ENCODE data around the gene S100A12. TPM values are rescaled to one million over a fixed set of nuclear protein-coding genes. Genes with fewer than 3 reads are reported as not detected.

S100A12 gene
- total and polyA plus RNA-seq, 7 experiments from 2014 or later = 22.0 to 179 TPM; not detected in 5

DNA sequence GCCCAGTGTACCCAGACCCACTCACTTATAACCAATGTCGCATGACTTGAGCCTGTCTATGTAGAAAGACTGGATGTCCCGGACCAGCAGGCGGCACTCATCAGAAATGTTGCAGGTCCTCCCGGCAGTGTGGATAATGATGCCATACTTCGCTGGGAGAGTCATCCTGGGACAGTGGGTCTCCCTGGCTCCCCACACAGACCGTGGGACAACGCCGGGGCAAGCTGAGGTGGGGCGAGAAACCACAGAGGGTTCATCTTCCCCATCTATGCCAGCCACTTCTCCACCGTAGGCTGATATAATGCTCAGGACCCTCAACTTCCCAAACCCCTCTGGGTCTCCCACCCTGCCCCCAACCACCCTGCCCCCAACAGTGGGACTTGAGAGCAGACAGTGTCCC, 35.1 kb downstream of the S100A12 start:
- Histone ChIP-seq H3K27ac (ENCODE audit: low read depth, low read length) (no peak overlapping the region), H3K4me3 (ENCODE audit: low read length) (no peak overlapping the region), H3K4me1 (ENCODE audit: control insufficient read depth in 2 of 2, insufficient read depth in 2 of 2, low read length in 2 of 2) (peaks cover 2 to 30% of the 10 kb centered on the region in 2 donors), H3K9me3 (ENCODE audit: control insufficient read depth in 2 of 3, low read length in 3 of 3) (no peaks in the 10 kb centered on the region), H3K27me3 (ENCODE audit: control insufficient read depth in 2 of 2, insufficient read depth in 2 of 2, low read length in 2 of 2) (no peaks in the 10 kb centered on the region), H3K36me3 (ENCODE audit: control insufficient read depth in 2 of 3, insufficient read depth in 3 of 3, low read length in 3 of 3) (no peaks in the 10 kb centered on the region)
- Mint-ChIP-seq H3K4me1 (peaks cover 20 to 55% (median 46%) of the 10 kb centered on the region in 7 donors), H3K27me3 (peaks cover 7 to 29% (median 25%) of the 10 kb centered on the region in 5 donors), H3K4me3 (peak overlapping the region in 3 of 10 donors; percentile 32 to 62 (median 53)), H3K9me3 (peaks cover 0 to 7% (median 0%) of the 10 kb centered on the region in 11 donors), H3K36me3 (no peaks in the 10 kb centered on the region), H3K27ac (peak overlapping the region in 1 of 9 donors; percentile 32)
- CTCF ChIA-PET = no interaction called here
- DNase-seq (no peak), ATAC-seq (no peak)
- intact Hi-C loops (cut with micrococcal nuclease) = no loop called here
- POLR2A ChIA-PET = no interaction called here

DNA sequence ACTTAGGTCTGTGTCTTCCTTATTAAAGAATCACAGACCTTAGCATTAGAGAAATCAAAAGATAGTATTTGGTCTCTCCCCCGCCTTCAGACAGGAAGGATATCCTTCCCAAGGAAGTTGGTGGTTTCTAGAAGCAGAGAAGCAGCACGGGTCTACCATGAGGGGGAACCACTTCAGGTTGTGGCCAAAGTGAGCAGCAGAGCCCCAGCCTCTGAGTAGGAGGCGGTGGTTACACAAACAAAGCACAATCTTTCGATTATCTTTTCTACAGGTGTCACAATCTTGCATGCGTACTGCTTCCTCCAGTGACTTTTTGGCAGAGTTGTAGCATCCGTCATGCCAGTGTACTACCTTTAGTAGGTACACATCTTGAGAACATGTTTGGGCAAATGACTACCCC, 35.6 kb downstream of the S100A12 start:
- Mint-ChIP-seq H3K9me3 (peaks cover 0 to 7% (median 0%) of the 10 kb centered on the region in 11 donors), H3K27ac (peak overlapping the region in 5 of 9 donors; percentile 12 to 52 (median 32)), H3K4me1 (peaks cover 20 to 50% (median 40%) of the 10 kb centered on the region in 7 donors), H3K36me3 (no peaks in the 10 kb centered on the region), H3K27me3 (peaks cover 7 to 30% (median 26%) of the 10 kb centered on the region in 5 donors), H3K4me3 (peak overlapping the region in 8 of 10 donors; percentile 7 to 63 (median 44))
- no peaks in the 10 kb centered on the region for H3K36me3 ChIP-seq (ENCODE audit: control insufficient read depth in 2 of 3, insufficient read depth in 3 of 3, low read length in 3 of 3)
- H3K27me3 ChIP-seq (ENCODE audit: control insufficient read depth in 2 of 2, insufficient read depth in 2 of 2, low read length in 2 of 2) = no peaks in the 10 kb centered on the region
- no peak for ATAC-seq
- H3K27ac ChIP-seq (ENCODE audit: low read depth, low read length) = no peak overlapping the region
- intact Hi-C loops (cut with micrococcal nuclease) = loop anchor here in 1 of 2 donors (10.0 kb wide), 1 partner anchor 235 kb away; no protein-coding TSS in a partner anchor
- ChIA-PET POLR2A (no interaction called here), CTCF (no interaction called here)
- H3K9me3 ChIP-seq (ENCODE audit: control insufficient read depth in 2 of 3, low read length in 3 of 3) = no peaks in the 10 kb centered on the region
- peaks cover 0 to 24% of the 10 kb centered on the region in 2 donors for H3K4me1 ChIP-seq (ENCODE audit: control insufficient read depth in 2 of 2, insufficient read depth in 2 of 2, low read length in 2 of 2)
- H3K4me3 ChIP-seq (ENCODE audit: low read length) = no peak overlapping the region
- DNase-seq = peak in 1 of 9 donors; percentile 22

DNA sequence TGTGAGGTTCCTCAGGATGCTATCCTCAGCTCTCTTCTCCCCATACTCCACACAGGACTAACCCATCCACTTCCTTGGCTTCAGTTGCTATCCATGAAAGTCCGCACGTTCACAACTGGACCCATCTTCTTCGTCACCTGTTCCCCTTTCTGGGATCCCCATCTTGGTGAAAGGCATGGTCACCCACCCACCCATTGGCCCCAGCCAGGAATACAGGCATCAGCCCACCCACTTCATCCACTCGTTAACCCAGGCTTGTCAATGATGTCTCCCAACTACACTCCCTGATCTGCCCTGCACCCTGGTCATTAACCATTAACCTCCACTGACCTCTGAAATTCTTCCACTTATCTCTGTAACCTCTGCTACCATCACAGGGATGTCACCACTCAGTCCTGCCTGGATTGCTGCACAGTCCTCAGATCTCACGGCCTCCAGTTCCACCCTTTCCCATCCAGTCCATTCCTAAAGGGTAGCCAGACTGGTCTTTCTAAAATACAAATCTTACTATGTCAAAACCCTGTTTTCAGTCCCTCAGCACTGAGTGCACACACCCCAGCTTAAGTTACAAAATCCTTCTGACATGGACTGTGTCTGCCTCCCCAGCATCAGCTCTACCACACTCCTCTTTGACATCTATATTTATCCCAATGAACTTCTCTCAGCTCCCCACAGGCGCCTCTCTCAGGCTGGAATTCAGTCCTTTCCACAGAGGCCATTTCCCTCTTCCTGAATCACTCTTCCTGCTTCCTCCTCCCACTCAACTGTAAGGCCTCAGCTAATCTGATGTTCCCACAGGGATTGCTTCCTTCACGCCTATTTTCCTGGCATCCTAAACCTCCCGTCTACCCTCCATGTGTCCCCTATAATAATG, 37.2 kb downstream of the S100A12 start:
- Histone ChIP-seq H3K4me3 (ENCODE audit: low read length) (no peak overlapping the region), H3K4me1 (ENCODE audit: control insufficient read depth in 2 of 2, insufficient read depth in 2 of 2, low read length in 2 of 2) (peaks cover 0 to 11% of the 10 kb centered on the region in 2 donors), H3K27ac (ENCODE audit: low read depth, low read length) (no peak overlapping the region), H3K9me3 (ENCODE audit: control insufficient read depth in 2 of 3, low read length in 3 of 3) (no peaks in the 10 kb centered on the region), H3K27me3 (ENCODE audit: control insufficient read depth in 2 of 2, insufficient read depth in 2 of 2, low read length in 2 of 2) (no peaks in the 10 kb centered on the region), H3K36me3 (ENCODE audit: control insufficient read depth in 2 of 3, insufficient read depth in 3 of 3, low read length in 3 of 3) (no peaks in the 10 kb centered on the region)
- peaks cover 10 to 36% (median 27%) of the 10 kb centered on the region in 7 donors for H3K4me1 Mint-ChIP-seq
- ATAC-seq (no peak), DNase-seq (no peak)
- intact Hi-C loops (cut with micrococcal nuclease) = loop anchor here in 1 of 2 donors (10.0 kb wide), 1 partner anchor 237 kb away; no protein-coding TSS in a partner anchor
- H3K4me3 Mint-ChIP-seq = no peak overlapping the region
- peak overlapping the region in 2 of 9 donors; percentile 9 to 77 for H3K27ac Mint-ChIP-seq
- ChIA-PET CTCF (no interaction called here), POLR2A (interaction anchor here (0.6 kb wide), 1 partner anchor 196 kb away, joined by 3 read pairs; no protein-coding TSS in a partner anchor)
- no peaks in the 10 kb centered on the region for H3K36me3 Mint-ChIP-seq
- peaks cover 0 to 7% (median 0%) of the 10 kb centered on the region in 11 donors for H3K9me3 Mint-ChIP-seq
- H3K27me3 Mint-ChIP-seq = peaks cover 6 to 36% (median 18%) of the 10 kb centered on the region in 5 donors

DNA sequence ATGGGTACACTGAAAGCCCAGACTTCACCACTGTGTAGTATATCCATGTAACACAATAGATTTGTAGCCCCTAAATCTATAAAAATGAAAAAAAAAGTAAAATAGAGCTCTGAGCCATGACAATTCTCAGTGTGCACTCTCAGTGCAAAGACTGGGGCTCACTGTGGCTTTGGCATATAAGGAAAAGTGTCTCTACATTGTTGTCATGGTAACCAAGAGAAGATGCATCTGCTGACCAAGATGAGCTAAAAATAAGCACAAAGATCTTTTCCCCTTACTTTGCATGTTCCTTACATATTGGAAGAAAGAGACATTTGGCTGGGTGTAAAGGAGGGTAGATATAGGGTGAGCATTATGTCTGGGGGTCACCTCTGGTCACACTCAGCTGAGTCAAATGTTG, 38.8 kb downstream of the S100A12 start:
- H3K27me3 Mint-ChIP-seq = peaks cover 0 to 39% (median 6%) of the 10 kb centered on the region in 5 donors
- ChIA-PET POLR2A (no interaction called here), CTCF (interaction anchor here (0.9 kb wide), 1 partner anchor 17 kb away, joined by 4 read pairs; no protein-coding TSS in a partner anchor)
- H3K4me3 ChIP-seq (ENCODE audit: low read length) = no peak overlapping the region
- DNase-seq (no peak), ATAC-seq (no peak)
- H3K4me1 ChIP-seq (ENCODE audit: control insufficient read depth in 2 of 2, insufficient read depth in 2 of 2, low read length in 2 of 2) = peaks cover 0 to 10% of the 10 kb centered on the region in 2 donors
- intact Hi-C loops (cut with micrococcal nuclease) = loop anchor here in 1 of 2 donors (10.0 kb wide), 1 partner anchor 238 kb away; no protein-coding TSS in a partner anchor
- no peak overlapping the region for H3K27ac ChIP-seq (ENCODE audit: low read depth, low read length)
- H3K4me1 Mint-ChIP-seq = peaks cover 10 to 27% (median 26%) of the 10 kb centered on the region in 7 donors
- no peaks in the 10 kb centered on the region for H3K36me3 ChIP-seq (ENCODE audit: control insufficient read depth in 2 of 3, insufficient read depth in 3 of 3, low read length in 3 of 3)
- H3K36me3 Mint-ChIP-seq = peaks cover 0 to 11% (median 0%) of the 10 kb centered on the region in 5 donors
- peaks cover 0 to 17% (median 6%) of the 10 kb centered on the region in 11 donors for H3K9me3 Mint-ChIP-seq
- H3K9me3 ChIP-seq (ENCODE audit: control insufficient read depth in 2 of 3, low read length in 3 of 3) = peaks cover 0 to 4% (median 0%) of the 10 kb centered on the region in 3 experiments
- no peak overlapping the region for H3K27ac Mint-ChIP-seq
- H3K4me3 Mint-ChIP-seq = no peak overlapping the region
- H3K27me3 ChIP-seq (ENCODE audit: control insufficient read depth in 2 of 2, insufficient read depth in 2 of 2, low read length in 2 of 2) = no peaks in the 10 kb centered on the region

DNA sequence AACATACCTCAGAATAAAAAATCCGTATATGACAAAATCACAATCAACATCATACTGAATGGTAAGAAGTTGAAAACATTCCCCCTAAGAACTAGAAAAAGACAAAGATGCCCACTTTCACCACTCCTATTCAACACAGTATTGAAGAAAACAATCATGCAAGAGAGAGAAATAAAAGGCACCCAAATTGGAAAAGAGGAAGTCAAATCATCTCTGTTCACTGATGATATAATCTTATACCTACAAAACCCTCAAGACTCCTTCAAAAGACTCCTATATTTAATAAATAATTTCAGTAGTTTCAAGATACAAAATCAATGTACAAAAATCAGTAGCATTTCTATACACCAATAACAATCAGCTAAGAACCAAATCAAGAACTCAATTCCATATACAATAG, 41.5 kb downstream of the S100A12 start:
- Histone ChIP-seq H3K4me3 (ENCODE audit: low read length) (no peak overlapping the region), H3K27ac (ENCODE audit: low read depth, low read length) (no peak overlapping the region), H3K27me3 (ENCODE audit: control insufficient read depth in 2 of 2, insufficient read depth in 2 of 2, low read length in 2 of 2) (no peaks in the 10 kb centered on the region), H3K4me1 (ENCODE audit: control insufficient read depth in 2 of 2, insufficient read depth in 2 of 2, low read length in 2 of 2) (no peaks in the 10 kb centered on the region), H3K9me3 (ENCODE audit: control insufficient read depth in 2 of 3, low read length in 3 of 3) (peaks cover 0 to 14% (median 0%) of the 10 kb centered on the region in 3 experiments), H3K36me3 (ENCODE audit: control insufficient read depth in 2 of 3, insufficient read depth in 3 of 3, low read length in 3 of 3) (no peaks in the 10 kb centered on the region)
- Mint-ChIP-seq H3K27ac (no peak overlapping the region), H3K36me3 (peaks cover 0 to 11% (median 4%) of the 10 kb centered on the region in 5 donors), H3K4me1 (peaks cover 0 to 12% (median 4%) of the 10 kb centered on the region in 7 donors), H3K9me3 (peaks cover 4 to 39% (median 17%) of the 10 kb centered on the region in 11 donors), H3K27me3 (peaks cover 0 to 41% (median 5%) of the 10 kb centered on the region in 5 donors), H3K4me3 (no peak overlapping the region)
- DNase-seq = no peak
- intact Hi-C loops (cut with micrococcal nuclease) = loop anchor here in 1 of 2 donors (10.0 kb wide), 1 partner anchor 241 kb away; no protein-coding TSS in a partner anchor
- ATAC-seq = no peak
- ChIA-PET POLR2A (no interaction called here), CTCF (no interaction called here)

DNA sequence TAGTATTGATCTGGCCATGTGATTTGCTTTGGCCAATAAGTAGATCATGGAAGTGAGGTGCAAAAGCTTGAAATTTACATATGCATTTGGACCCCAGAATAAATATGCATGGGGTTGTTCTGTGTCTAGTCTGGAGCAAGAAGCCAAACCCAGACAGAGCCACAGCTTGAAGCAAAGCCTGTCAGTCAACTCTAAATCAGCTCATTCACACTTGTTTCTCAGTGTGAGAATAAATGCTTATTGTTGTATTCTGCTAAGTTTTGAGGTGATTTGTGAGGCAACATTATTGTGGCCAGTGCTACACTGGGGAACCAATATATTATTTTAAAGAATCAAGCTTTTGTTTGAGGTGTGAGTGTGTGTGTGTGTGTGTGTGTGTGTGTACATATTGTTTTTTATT, 50.5 kb downstream of the S100A12 start:
- no peak for DNase-seq
- Mint-ChIP-seq H3K27ac (no peak overlapping the region), H3K27me3 (peaks cover 9 to 43% (median 18%) of the 10 kb centered on the region in 5 donors), H3K4me1 (no peaks in the 10 kb centered on the region), H3K4me3 (no peak overlapping the region), H3K9me3 (peaks cover 0 to 77% (median 39%) of the 10 kb centered on the region in 11 donors), H3K36me3 (peaks cover 0 to 12% (median 4%) of the 10 kb centered on the region in 5 donors)
- intact Hi-C loops (cut with micrococcal nuclease) = no loop called here
- no peak overlapping the region for H3K27ac ChIP-seq (ENCODE audit: low read depth, low read length)
- no peaks in the 10 kb centered on the region for H3K4me1 ChIP-seq (ENCODE audit: control insufficient read depth in 2 of 2, insufficient read depth in 2 of 2, low read length in 2 of 2)
- POLR2A ChIA-PET = no interaction called here
- peaks cover 0 to 8% (median 4%) of the 10 kb centered on the region in 3 experiments for H3K9me3 ChIP-seq (ENCODE audit: control insufficient read depth in 2 of 3, low read length in 3 of 3)
- CTCF ChIA-PET = interaction anchor here (0.6 kb wide), 1 partner anchor 125 kb away, joined by 4 read pairs; no protein-coding TSS in a partner anchor
- H3K27me3 ChIP-seq (ENCODE audit: control insufficient read depth in 2 of 2, insufficient read depth in 2 of 2, low read length in 2 of 2) = no peaks in the 10 kb centered on the region
- no peak overlapping the region for H3K4me3 ChIP-seq (ENCODE audit: low read length)
- no peaks in the 10 kb centered on the region for H3K36me3 ChIP-seq (ENCODE audit: control insufficient read depth in 2 of 3, insufficient read depth in 3 of 3, low read length in 3 of 3)
- ATAC-seq = no peak
